Suprapubic skin (tissue), 3 donors: Measurements from ENCODE around the gene IL31.

Experiments
- CTCF ChIP-seq, 2 donors: fragments of 200-600 bp in 1 of 2; fragments of 450-650 bp in 1 of 2; sonication (generic) in 1 of 2; IDR thresholded peaks; one replicate each; pipeline ENCODE4 v1.5.1; 2016 to 2019; ENCODE audit warnings: antibody characterized with exemption in 2 of 2, mild to moderate bottlenecking in 1 of 2, moderate library complexity in 1 of 2
- POLR2A ChIP-seq, 2 donors: fragments of 450-650 bp; IDR thresholded peaks; one replicate each; pipeline ENCODE4 v1.6.1; 2017; ENCODE audit warnings: antibody characterized with exemption in 2 of 2, mild to moderate bottlenecking in 2 of 2, moderate library complexity in 2 of 2

GRCh38 chr12:122206976-122207375 is 33.0 kb upstream of the IL31 start:
- TF ChIP-seq CTCF (IDR thresholded peaks at IDR 0.05) (no peak), POLR2A (IDR thresholded peaks at IDR 0.05) (no peak)
